Breast epithelium (tissue), 4 donors: ENCODE results near the gene TAF10. TPM values are rescaled to one million over a fixed set of nuclear protein-coding genes. Genes with fewer than 3 reads are reported as not detected.

Experiments
- DNase-seq, 2 donors: peaks; one replicate each; pipeline ENCODE4 v3.0.0-alpha.2; 2019; ENCODE audit warnings: low spot score in 2 of 2
- H3K27ac ChIP-seq, 2 donors: fragments of 200-600 bp; sonication (generic) in 1 of 2; one replicate each; pipeline ENCODE4 v1.5.1; 2016 to 2019; ENCODE audit warnings: mild to moderate bottlenecking in 1 of 2
- H3K27me3 ChIP-seq, 2 donors: fragments of 200-600 bp; sonication (generic) in 1 of 2; one replicate each; pipeline versions ENCODE4 v1.5.1 to v1.6.0; 2017 to 2019; ENCODE audit warnings: control low read depth in 1 of 2, mild to moderate bottlenecking in 1 of 2
- H3K36me3 ChIP-seq: fragments of 200-600 bp; one replicate; pipeline ENCODE4 v1.5.1; 2019
- H3K4me1 ChIP-seq, 2 donors: fragments of 200-600 bp; sonication (generic); one replicate each; pipeline ENCODE4 v1.5.1; 2016 to 2019; ENCODE audit warnings: control low read depth in 1 of 2
- H3K4me3 ChIP-seq, 3 donors: fragments of 200-600 bp; sonication (generic); 1 replicate in 2 of 3; 2 replicates in 1 of 3; pipeline ENCODE4 v1.5.1; 2016 to 2019; ENCODE audit warnings: mild to moderate bottlenecking in 3 of 3, moderate library complexity in 2 of 3
- H3K9me3 ChIP-seq, 2 donors: fragments of 200-600 bp; sonication (generic) in 1 of 2; one replicate each; pipeline ENCODE4 v1.5.1; 2016 to 2019; ENCODE audit warnings: control low read depth in 1 of 2
- POLR2A ChIP-seq: fragments of 450-650 bp; IDR thresholded peaks from one replicate; pipeline ENCODE4 v1.6.1; 2016; ENCODE audit warnings: antibody characterized with exemption, mild to moderate bottlenecking, moderate library complexity
- POLR2AphosphoS5 ChIP-seq, 3 donors: sonication (generic); formaldehyde crosslinking; IDR thresholded peaks; one replicate each; pipeline ENCODE4 v1.6.1; 2017; ENCODE audit warnings: antibody characterized with exemption in 3 of 3
- intact Hi-C: fragments of 100-400 bp; cut with DNase I; formaldehyde crosslinking; loops from one replicate; pipeline ENCODE4 v1.15.1; 2023; ENCODE audit warnings: low total_unique reads
- total RNA-seq, 3 donors: library from RNA; depleted of rRNA; stranded (reverse); fragments of >200 nt; gene quantifications; one replicate each; pipeline ENCODE4 v1.1.0, GENCODE V29; 2016
- TF ChIP-seq, protein P1 (sequence below), 3 donors: fragments of 450-650 bp; IDR thresholded peaks; one replicate each; pipeline ENCODE4 v1.5.1; 2016 to 2017; ENCODE audit warnings: antibody characterized with exemption in 3 of 3, mild to moderate bottlenecking in 3 of 3, moderate library complexity in 3 of 3

The TAF10 gene
- total RNA-seq, 3 donors from 2014 or later: 45.4 to 82.6 (median 54.7) TPM

GRCh38 chr11:6599881-6600390 is 12.1 kb downstream of the TAF10 start:
- H3K36me3 ChIP-seq: peaks cover 8% of the 10 kb centered on the region
- intact Hi-C loops: no loop called here
- DNase-seq: no peak

GRCh38 chr11:6599449-6599848 is 12.6 kb downstream of the TAF10 start:
- no peaks in the 10 kb centered on the region for H3K27me3 ChIP-seq
- intact Hi-C loops: no loop called here
- no peaks in the 10 kb centered on the region for H3K9me3 ChIP-seq
- TF ChIP-seq POLR2A (no peak), POLR2AphosphoS5 (IDR thresholded peaks at IDR 0.05) (no peak)
- TF ChIP-seq, protein P1, sequence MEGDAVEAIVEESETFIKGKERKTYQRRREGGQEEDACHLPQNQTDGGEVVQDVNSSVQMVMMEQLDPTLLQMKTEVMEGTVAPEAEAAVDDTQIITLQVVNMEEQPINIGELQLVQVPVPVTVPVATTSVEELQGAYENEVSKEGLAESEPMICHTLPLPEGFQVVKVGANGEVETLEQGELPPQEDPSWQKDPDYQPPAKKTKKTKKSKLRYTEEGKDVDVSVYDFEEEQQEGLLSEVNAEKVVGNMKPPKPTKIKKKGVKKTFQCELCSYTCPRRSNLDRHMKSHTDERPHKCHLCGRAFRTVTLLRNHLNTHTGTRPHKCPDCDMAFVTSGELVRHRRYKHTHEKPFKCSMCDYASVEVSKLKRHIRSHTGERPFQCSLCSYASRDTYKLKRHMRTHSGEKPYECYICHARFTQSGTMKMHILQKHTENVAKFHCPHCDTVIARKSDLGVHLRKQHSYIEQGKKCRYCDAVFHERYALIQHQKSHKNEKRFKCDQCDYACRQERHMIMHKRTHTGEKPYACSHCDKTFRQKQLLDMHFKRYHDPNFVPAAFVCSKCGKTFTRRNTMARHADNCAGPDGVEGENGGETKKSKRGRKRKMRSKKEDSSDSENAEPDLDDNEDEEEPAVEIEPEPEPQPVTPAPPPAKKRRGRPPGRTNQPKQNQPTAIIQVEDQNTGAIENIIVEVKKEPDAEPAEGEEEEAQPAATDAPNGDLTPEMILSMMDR (IDR thresholded peaks at IDR 0.05): no peak
- H3K4me3 ChIP-seq: no peak overlapping the region
- peaks cover 8% of the 10 kb centered on the region for H3K36me3 ChIP-seq
- DNase-seq: no peak
- H3K4me1 ChIP-seq: peaks cover 6 to 11% of the 10 kb centered on the region in 2 donors
- no peak overlapping the region for H3K27ac ChIP-seq

More at GRCh38 chr11:6599881-6600390, 12.1 kb downstream of the TAF10 start:
- no peak overlapping the region for H3K4me3 ChIP-seq
- no peaks in the 10 kb centered on the region for H3K9me3 ChIP-seq
- no peaks in the 10 kb centered on the region for H3K27me3 ChIP-seq
- TF ChIP-seq, protein P1 (IDR thresholded peaks at IDR 0.05): no peak
- no peak for TF ChIP-seq POLR2AphosphoS5 (IDR thresholded peaks at IDR 0.05)
- TF ChIP-seq POLR2A: no peak
- H3K27ac ChIP-seq: no peak overlapping the region
- peaks cover 6 to 13% of the 10 kb centered on the region in 2 donors for H3K4me1 ChIP-seq

- H3K27me3 ChIP-seq: no peaks in the 10 kb centered on the region
- peaks cover 6 to 11% of the 10 kb centered on the region in 2 donors for H3K4me1 ChIP-seq
- intact Hi-C loops: no loop called here
- H3K27ac ChIP-seq: no peak overlapping the region
- no peak for DNase-seq
- no peak for TF ChIP-seq POLR2A
- TF ChIP-seq POLR2AphosphoS5 (IDR thresholded peaks at IDR 0.05): no peak
- TF ChIP-seq, protein P1 (IDR thresholded peaks at IDR 0.05): no peak
- peaks cover 8% of the 10 kb centered on the region for H3K36me3 ChIP-seq
- no peak overlapping the region for H3K4me3 ChIP-seq
- H3K9me3 ChIP-seq: no peaks in the 10 kb centered on the region
Observed at GRCh38 chr11:6598555-6598954, 13.5 kb downstream of the TAF10 start.

GRCh38 chr11:6596239-6596877 is 15.7 kb downstream of the TAF10 start:
- Histone ChIP-seq H3K4me1 (no peaks in the 10 kb centered on the region), H3K4me3 (no peak overlapping the region), H3K36me3 (peaks cover 8% of the 10 kb centered on the region), H3K27me3 (no peaks in the 10 kb centered on the region), H3K9me3 (no peaks in the 10 kb centered on the region), H3K27ac (no peak overlapping the region)
- TF ChIP-seq, protein P1 (IDR thresholded peaks at IDR 0.05): no peak
- no peak for TF ChIP-seq POLR2A
- no peak for TF ChIP-seq POLR2AphosphoS5 (IDR thresholded peaks at IDR 0.05)
- intact Hi-C loops: no loop called here
- no peak for DNase-seq

DNA sequence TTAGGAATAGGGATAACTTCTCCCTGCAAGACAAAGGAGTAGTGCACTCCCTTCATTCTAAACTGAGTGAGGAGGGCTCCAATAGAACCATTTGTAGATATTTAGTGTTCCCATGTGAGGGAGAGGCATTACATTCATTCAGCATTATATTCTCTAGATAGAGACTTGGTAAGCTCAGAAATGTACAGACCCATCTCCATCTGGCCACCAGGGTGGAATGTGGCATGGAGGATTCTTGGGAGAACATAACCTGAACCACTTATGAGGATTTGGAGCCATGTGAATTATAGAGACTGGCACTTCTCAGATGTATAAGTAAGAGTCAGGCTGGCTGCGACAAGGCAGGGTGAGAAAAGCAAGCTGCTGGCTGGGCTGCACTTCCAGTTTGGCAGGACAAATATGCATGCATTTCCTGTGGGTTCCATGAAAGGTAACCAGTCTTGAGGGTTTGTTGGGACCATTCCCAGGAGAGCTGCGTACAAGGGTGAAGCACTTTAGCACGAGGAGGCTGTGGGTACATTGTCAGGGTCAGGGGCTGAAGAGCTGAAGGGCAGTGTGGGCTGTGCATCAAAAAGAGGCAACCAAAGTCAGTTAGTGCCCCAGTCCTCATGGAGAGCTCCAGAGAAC is 17.8 kb downstream of the TAF10 start:
- intact Hi-C loops: no loop called here
- DNase-seq: no peak
- no peak overlapping the region for H3K4me3 ChIP-seq
- no peak overlapping the region for H3K27ac ChIP-seq
- H3K36me3 ChIP-seq: no peaks in the 10 kb centered on the region
- no peaks in the 10 kb centered on the region for H3K9me3 ChIP-seq
- H3K27me3 ChIP-seq: no peaks in the 10 kb centered on the region
- TF ChIP-seq, protein P1 (IDR thresholded peaks at IDR 0.05): no peak
- TF ChIP-seq POLR2A: no peak
- no peak for TF ChIP-seq POLR2AphosphoS5 (IDR thresholded peaks at IDR 0.05)
- H3K4me1 ChIP-seq: no peaks in the 10 kb centered on the region
